Hindlimb muscle (tissue), 1 donor: Measurements from ENCODE around the gene SLC38A8. TPM values are rescaled to one million over a fixed set of nuclear protein-coding genes. Genes with fewer than 3 reads are reported as not detected.

Experiments
- DNase-seq: peaks from one replicate; pipeline ENCODE4 v3.0.0-alpha.2; 2013
- polyA plus RNA-seq: library from polyadenylated mRNA; unstranded; fragments of 120-200 nt; gene quantifications from one replicate; pipeline ENCODE4 v1.2.1, GENCODE V29; 2013; ENCODE audit not compliant: insufficient read length

Gene SLC38A8
- polyA plus RNA-seq, 1 donor, result not detected

DNA sequence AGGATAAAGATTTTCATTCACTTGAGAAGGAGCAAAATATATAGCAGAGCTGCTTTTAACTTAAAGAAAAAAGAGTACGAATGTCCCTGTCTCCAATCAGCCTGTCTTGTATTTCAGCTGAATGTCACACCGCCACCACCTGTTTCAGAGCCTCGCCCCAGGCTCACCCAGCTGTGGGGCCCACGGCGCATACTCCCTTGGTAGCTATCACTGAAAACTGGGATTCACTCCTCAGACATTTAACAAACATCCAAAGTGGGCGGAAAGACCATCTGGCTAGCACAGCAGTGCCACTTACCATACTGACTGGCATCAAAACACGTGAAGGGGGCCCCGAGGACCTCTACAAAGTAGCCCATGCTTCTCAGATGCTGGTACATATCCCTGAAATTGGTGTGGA is 25.4 kb upstream of the SLC38A8 start:
- no peak for DNase-seq

DNA sequence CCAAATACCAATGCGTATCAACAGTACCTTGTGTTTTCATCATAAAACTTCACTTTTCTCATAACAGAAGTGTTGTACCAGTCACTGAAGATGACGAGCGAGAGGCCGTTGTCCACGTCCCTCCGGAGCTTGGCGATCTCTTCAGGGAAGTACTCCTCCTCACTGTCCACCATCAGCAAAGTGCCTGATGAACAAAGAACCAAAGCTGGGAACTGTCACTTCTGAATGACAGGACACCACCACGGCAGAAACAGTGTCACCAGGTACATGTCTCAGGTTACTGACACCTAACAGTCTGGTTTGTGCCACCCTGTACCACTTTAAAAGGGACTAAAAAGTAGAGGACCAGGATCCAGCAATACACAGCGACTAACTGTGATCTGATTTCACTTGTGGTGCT is 25.0 kb upstream of the SLC38A8 start:
- no peak for DNase-seq

- peak; percentile 40 for DNase-seq
Observed at GRCh38 chr16:84065536-84066132, 23.0 kb upstream of the SLC38A8 start.

- DNase-seq, result no peak
Observed at GRCh38 chr16:84063980-84064379, 21.4 kb upstream of the SLC38A8 start.

DNA sequence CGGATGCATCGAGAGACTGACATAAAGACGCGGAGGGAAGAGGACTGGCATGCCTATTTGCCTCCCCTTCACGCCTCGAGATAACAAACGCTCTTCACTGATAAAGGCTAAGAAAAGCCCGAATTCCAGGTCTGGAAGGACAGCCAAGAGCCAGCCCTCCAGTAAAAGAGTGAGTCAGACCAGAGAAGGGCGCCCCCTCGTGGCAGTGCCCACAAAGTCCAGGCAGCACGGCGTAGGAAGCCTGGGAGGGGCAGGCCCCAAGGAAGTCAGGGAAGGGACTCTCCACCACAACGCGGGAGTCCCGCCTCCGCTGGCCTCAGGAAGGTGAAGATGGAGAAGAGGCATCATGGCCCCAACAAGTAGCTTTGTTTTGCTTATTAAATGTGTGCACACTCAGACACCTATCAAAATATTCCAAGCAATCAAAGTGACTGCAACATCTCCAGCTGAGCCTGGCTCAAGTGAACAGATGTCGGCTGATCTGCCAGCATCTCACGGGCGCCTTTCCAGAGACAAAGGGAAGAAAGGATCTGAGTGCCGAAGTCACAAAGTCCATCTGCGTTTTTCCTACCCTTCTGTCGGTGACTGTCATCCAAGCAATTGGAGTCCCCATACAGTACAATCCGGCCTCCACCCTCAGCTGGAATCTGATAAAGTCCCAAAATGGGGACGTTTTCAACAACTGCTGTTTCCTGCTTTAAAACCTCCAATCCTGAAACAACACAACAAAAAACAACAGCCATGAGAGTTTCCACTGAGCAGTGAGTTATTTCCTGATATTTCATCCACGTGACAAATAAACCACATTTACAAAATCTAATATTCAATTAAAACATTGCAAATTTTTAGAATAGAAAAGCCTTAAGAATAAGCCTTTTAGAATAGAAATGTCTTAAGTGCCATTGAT is 20.4 kb upstream of the SLC38A8 start:
- DNase-seq, result peak; percentile 52

DNA sequence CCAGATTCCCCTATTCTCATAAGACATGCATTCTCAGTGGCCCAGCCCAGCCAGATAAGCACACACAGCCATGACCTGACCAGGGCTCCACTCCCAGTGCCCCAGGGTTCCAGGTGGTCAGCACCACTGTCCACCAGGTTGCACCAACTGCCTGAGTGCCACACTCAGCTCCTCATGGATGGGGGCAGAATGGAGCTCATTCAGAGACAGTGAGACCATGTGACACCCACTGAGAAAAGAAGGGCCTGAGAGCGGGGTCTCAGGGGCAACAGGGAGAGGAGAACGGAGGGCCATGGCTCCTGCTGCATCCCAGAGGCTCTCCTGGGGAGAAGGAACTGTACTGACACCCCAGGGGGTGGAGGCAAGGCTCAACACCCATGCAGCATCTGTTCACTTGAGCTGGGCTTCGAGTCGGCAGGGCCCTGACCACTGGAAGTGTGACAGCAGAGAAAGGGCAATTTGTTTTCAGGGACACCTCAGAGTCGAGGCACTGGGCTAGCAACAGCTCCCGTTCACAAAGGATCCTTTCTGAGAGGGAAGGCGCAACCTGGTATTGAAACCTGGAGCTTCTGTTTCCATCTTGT is 18.7 kb upstream of the SLC38A8 start:
- no peak for DNase-seq

GRCh38 chr16:84059946-84060901 is 17.6 kb upstream of the SLC38A8 start:
- no peak for DNase-seq

DNA sequence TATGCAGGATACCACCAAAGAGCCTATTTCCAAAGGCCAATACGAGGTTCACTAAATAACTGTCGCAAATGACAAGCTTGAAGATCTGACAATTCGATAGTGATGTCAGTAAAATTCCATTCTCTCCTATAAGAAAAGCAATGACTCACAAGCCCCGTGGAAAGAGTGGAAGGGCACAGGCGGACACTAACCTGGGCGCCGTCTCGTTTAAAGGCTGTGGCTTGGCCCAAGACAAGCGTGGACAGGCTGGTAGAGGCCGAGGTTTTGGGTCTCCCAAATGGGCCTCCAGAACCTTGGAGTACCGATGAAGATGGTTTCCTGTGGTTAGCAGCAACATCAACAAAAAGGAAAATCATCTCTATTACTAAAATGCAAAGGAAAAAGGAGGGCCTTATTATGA is 16.5 kb upstream of the SLC38A8 start:
- DNase-seq, result no peak

- no peak for DNase-seq
Observed at GRCh38 chr16:84058664-84059063, 16.1 kb upstream of the SLC38A8 start.

- DNase-seq, result no peak
Observed at GRCh38 chr16:84058211-84058610, 15.6 kb upstream of the SLC38A8 start.

DNA sequence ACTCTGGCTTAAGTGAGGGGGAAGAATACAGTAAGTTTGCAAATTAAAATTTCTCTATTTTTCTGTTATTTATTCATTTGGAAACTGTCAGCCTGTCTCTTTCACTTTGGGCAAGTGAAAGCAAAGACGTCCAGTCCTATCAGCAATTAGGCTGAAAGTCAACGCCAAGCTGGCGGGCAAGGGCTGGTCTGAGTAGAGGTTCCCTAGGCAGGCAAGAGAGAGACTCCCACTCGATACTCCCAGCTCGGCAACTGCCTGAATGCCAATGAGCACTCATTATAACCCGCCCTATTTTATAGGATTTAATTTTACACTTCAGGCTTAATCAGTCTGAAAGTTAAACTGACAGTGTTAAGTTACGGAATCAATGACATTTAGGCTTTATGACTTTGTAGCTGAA is 14.3 kb upstream of the SLC38A8 start:
- no peak for DNase-seq

DNA sequence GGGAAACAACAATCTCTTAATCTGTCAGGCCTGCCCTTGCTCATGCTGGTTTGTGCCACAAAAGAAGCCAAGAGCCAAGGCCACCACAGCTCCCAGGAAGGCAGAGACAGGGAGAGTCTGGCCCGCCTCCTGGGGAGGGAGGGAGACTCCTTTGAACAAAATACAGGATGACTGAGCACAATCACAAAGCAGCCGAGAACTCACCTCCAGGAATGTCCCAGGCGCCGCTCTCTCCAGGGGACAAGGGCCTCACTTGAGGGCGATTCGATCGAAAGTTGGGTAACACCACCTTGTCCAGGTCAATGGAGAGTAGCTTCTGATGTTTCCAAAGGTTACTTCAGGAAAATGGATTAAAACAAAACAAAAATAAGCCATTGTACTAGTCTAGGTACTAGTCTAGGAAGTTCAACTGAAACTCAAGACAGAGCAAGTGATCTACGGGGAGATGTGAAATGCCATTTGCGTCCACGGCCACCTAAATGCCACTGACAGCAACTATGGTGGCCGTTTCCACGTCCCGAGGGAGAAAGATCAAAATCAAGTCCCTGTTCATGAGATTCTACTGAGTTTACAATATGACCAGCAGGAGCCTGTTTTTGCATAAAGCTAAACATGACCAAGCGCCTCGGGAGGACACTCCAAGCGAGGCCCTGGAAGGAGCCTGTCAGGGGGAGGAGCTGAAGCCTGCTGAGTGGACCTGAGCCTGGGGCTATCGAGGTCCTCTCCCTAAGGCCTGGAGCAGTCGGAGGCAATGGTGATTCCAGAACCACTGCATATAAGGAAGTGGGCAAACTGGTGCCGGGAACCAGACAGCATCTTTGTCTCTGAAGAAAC is 13.4 kb upstream of the SLC38A8 start:
- no peak for DNase-seq

GRCh38 chr16:84055366-84055765 is 12.8 kb upstream of the SLC38A8 start:
- DNase-seq, result no peak

DNA sequence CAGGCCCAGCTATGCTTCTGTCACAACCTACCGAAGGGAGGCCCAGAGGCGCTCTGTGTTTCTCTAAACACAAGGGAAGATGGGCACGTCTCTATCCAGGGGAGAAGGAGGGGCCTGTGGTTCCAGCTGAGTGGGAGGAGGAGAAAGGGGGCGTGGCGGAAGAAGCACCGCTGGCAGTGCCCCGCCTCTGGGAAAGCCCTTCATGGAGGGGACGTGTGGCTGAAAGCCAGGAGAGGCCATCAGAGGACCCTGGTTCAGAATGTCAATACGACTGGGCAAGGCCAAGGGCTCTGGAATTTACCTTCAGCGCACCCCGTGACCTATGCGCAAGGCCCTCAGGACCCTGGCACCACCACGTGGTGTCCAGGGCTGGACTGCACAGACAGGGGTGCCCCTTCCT is 12.3 kb upstream of the SLC38A8 start:
- DNase-seq, result no peak

DNA sequence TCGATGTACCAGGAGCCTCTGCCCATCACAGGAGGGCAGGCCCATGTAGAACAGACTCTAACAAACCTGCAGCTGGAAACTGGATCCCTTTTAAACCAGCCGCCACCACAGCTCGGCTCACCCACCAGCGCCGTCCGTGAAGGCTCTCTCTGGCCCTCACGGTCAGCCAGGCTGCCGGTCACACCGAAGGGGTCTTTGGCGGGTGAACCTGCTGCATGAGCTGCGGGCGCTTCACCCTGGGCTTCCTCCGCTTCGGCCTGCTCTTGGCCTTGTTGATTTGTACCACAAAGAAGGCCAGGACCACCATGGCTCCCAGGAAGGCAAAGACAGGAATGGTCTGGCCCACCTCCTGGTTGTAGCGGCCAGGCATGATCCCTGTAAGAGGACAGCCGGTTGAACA is 11.7 kb upstream of the SLC38A8 start:
- no peak for DNase-seq

DNA sequence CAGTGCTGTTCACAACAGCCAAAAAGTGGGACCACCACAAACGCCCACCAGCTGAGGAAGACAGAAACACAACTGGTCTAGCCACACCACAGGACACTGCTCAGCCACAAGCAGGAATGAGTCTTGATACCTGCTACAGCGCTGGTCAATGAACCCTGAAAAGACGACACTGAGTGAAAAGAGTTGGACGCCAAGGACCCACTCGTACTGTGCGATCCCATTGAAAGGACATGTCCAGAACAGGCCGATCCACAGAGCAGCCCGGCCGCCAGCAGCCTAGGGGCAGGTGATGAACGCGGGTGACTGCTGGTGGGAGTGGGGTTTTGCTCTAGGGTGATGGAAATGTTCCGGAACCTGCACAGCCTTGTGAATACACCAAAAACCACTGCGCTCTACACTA is 10.6 kb upstream of the SLC38A8 start:
- no peak for DNase-seq

GRCh38 chr16:84052071-84052622 is 9.6 kb upstream of the SLC38A8 start:
- DNase-seq, result no peak

GRCh38 chr16:84050316-84050715 is 7.7 kb upstream of the SLC38A8 start:
- DNase-seq, result no peak

- DNase-seq, result no peak
Observed at GRCh38 chr16:84049403-84050060, 6.9 kb upstream of the SLC38A8 start.

DNA sequence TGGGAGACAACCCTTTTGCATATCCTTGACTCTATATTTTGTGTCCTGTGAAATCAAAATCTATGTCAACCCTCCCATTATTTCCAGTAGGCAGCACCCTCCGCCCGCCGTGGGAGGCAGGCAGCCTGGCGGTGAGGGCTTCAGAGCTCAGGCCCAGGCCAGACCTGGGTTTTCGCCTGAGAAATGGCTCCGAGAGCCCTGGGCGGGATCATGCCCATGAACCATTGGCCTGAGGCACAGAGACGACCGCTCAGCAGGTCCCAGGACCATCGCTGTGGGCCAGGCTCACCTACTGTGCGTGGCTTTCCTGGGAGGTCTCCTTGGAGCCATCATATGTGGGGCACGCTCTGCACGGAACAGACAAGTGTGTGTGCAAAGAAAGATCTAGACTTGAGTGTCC is 6.3 kb upstream of the SLC38A8 start:
- no peak for DNase-seq

DNA sequence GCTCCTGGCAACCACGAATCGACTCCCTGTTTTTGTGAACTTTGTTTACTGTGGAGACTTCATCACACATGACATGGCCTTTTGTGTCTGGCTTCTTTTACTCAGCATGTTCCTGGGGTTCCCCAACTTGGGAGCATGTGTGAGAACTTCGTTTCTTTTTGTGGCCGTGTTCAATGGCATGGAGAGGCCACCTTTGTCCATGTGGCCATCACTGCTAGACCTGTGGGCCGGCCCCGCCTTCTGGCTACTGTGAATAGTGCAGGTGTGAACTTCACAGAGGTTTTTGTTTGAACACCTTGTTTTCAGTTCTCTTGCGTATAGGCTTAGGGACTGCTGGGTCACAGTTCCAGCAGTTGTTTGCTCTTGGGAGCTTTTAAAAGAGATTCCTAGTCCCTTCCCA is 5.7 kb upstream of the SLC38A8 start:
- DNase-seq, result no peak
